ENCODE results near the gene LRAT.

The LRAT gene

GRCh38 chr4:154778264-154778663 is 34.5 kb downstream of the LRAT start:
- no peak for DNase-seq (ENCODE audit: low read depth)

GRCh38 chr4:154779362-154779947 is 35.7 kb downstream of the LRAT start:
- no peak for DNase-seq (ENCODE audit: low read depth)

GRCh38 chr4:154781126-154781982 is 37.6 kb downstream of the LRAT start, which contains the start of gene RBM46:
RBM46 (plus strand) TSS chr4:154781272; CDS start chr4:154796753, 15,481 bp downstream.
- DNase-seq (ENCODE audit: low read depth), result no peak

- no peak for DNase-seq (ENCODE audit: low read depth)
These were observed 38.1 kb downstream of the LRAT start for GRCh38 chr4:154781983-154782293.
